GM13976 (cell line): ENCODE measurements around the gene PIP4K2A.

Experiments used
- DNase-seq: peaks from one replicate; pipeline ENCODE4 v3.0.0; 2012; ENCODE audit warnings: low spot score
- in situ Hi-C: fragments of 300-500 bp; cut with MboI; formaldehyde crosslinking; loops from one replicate; pipeline ENCODE4 v1.12.0; 2022; ENCODE audit warnings: low sequenced_read_pairs, mixed read lengths, inconsistent platforms; ENCODE audit not compliant: unreplicated experiment
- TF ChIP-seq, protein P1 (sequence below): IDR thresholded peaks from 2 replicates; pipeline ENCODE4 v1.5.1; 2012; ENCODE audit warnings: borderline replicate concordance, mild to moderate bottlenecking; ENCODE audit not compliant: insufficient read depth; ENCODE audit errors: extremely low read depth, missing control alignments, control extremely low read depth

PIP4K2A gene

DNA sequence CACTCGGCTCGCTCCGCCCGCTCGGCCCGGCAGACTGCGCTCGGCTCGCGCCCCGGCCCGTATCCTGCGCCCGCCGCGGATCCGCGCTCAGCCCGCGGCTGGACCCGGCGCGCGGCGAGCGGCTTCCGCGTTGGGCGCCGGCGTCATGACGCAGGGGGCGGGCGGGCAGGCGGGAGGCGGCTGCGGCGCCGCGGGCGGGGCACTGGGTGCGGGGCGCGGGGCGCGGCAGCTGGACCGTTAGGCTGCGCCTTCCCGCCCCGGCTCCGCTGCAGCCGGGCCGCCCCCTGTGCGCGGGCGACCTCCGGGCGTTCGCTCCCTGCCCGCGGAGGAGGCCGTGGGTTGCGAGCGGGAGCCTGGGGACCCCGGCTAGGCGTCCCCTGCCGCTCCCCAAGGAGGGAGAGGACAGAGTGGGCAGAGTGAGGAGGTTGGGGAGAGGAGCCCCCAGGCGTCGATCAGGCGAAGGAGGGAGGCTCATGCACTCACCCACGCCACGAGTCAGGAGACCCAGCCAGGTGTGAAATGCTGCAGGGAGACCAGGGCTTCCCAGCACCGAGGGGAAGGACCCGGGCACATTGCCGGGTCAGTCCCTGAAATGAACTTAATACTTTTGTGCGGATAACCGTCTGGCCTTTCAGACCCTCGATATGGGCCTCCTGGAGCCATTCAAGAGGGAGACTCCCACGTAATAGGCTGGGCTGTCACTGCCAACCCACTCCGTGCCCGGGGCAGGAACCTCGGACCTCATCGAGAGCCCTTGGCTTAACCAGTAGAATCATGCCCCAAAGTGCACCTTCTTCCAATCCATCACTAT lies at the start of gene PIP4K2A:
Gene PIP4K2A (minus strand): TSS at position 100 of the 811 bp plus-strand sequence. CDS start 252 bp downstream, outside the sequence.
- in situ Hi-C loops = no loop called here
- DNase-seq = peak; percentile 91
- TF ChIP-seq, protein P1, sequence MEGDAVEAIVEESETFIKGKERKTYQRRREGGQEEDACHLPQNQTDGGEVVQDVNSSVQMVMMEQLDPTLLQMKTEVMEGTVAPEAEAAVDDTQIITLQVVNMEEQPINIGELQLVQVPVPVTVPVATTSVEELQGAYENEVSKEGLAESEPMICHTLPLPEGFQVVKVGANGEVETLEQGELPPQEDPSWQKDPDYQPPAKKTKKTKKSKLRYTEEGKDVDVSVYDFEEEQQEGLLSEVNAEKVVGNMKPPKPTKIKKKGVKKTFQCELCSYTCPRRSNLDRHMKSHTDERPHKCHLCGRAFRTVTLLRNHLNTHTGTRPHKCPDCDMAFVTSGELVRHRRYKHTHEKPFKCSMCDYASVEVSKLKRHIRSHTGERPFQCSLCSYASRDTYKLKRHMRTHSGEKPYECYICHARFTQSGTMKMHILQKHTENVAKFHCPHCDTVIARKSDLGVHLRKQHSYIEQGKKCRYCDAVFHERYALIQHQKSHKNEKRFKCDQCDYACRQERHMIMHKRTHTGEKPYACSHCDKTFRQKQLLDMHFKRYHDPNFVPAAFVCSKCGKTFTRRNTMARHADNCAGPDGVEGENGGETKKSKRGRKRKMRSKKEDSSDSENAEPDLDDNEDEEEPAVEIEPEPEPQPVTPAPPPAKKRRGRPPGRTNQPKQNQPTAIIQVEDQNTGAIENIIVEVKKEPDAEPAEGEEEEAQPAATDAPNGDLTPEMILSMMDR = no peak

DNA sequence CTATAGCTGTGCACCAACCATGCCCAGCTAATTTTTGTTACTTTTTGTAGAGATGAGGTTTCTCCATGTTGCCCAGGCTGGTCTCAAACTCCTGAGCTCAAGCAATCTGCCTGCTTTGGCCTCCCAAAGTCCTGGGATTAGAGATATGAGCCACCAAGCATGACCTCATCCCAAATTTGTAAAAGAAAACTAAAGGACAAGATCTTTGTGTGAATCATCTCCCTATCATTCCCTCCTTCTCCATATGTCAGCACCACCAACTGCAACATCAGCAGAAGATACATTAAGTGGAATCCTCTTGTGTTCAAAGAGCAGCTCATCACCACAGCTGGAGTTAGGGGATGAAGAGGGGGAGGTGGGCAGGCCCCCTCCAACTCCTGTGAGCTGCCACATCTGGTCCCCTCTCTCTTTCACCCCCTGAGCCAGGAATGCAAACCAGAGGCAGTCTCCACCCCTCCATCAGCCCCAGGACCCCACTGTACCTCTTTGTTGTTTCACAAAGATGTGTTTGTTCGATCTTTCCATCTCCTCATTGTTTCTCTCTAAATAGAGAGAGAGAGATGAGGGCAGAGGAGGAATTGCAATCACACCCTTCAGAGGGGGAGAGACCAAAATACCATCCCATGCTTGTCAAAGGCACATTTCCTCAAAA lies 47.3 kb upstream of the PIP4K2A start:
- in situ Hi-C loops = no loop called here
- DNase-seq = no peak
- TF ChIP-seq, protein P1 = no peak

DNA sequence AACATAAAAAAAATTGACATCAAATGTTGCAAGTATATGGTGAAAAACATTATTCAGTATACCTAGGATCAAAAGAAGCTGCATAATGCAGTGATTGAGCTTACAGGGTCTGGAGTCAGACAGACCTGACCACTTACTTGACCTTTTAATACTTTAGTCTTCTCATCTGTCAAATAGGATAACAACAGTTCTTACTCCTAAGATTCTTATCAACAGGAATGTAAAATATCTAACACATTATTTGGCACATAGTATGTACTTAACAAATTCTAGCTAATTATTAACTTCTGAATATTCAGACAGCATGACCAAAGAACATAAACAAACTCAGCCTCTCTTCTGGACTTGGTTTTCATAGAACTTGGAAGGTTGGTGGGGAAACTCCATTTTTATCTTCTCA lies 45.6 kb upstream of the PIP4K2A start:
- DNase-seq = no peak
- in situ Hi-C loops = no loop called here
- TF ChIP-seq, protein P1 = no peak

DNA sequence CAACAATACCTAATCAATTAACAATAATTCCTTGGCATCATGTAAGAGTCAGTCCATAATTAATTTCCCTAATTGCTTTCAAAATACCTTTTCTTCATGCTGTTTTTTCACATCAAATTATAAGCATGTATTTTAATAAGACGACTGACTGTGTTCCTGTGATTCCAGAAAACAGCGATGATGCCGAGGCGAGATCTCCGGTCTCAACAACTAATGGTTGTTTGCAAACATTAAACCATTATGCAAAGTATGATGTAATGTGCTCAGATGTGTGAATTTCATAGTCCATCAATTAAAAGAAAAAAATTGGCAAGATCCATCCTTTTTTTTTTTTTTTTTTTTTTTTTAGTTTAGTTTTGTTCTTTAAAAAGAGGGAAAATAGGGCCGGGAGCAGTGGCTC lies 44.5 kb upstream of the PIP4K2A start:
- TF ChIP-seq, protein P1 = no peak
- DNase-seq = no peak
- in situ Hi-C loops = no loop called here

- DNase-seq = no peak
- TF ChIP-seq, protein P1 = no peak
- in situ Hi-C loops = no loop called here
Measured at GRCh38 chr10:22754296-22754695, 39.9 kb upstream of the PIP4K2A start.

GRCh38 chr10:22753786-22754185 lies 39.4 kb upstream of the PIP4K2A start:
- no peak for DNase-seq
- TF ChIP-seq, protein P1 = no peak
- in situ Hi-C loops = no loop called here
